ENCODE measurements around the gene HIVEP3. TPM values are rescaled to one million over a fixed set of nuclear protein-coding genes. Genes with fewer than 3 reads are reported as not detected.

HIVEP3 gene
- total and polyA plus RNA-seq, 2 of the 13 experiments (the other 11 are each of a cell fraction or from before 2014, with no cell fraction given), result 0.05 TPM; not detected in 1

DNA sequence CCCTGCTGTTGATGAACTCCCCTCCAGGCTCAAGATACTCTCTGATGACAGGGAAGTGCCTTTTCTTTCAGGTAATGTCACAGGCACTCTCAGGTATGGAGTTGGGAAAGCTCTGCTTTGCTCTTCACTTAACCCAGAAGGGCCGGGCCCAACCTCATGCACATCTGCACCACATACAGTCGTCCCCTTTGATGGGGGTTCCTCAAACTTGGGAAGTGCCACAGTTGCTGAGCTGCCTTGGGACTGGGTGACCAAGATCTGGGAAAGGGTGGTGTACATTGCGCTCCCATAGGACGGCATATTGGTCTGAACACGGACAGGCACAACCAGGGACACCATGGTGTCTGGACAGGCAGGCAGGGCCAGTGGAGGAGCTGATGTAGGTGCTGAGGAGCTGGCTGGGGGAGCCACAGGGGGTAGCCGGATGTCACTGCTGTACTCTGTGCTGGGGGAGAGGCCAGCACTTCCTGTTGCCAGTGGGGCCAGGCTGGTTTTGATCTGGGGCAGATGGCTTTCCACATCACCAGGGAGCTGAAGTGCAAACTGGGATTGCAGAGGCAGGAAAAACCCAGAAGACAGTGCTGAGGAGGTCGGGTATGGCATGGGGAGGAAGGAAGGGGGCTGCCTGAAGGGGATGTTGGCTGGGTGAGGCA is 338.1 kb downstream of the HIVEP3 start (continued):
- TF ChIP-seq, protein P1, sequence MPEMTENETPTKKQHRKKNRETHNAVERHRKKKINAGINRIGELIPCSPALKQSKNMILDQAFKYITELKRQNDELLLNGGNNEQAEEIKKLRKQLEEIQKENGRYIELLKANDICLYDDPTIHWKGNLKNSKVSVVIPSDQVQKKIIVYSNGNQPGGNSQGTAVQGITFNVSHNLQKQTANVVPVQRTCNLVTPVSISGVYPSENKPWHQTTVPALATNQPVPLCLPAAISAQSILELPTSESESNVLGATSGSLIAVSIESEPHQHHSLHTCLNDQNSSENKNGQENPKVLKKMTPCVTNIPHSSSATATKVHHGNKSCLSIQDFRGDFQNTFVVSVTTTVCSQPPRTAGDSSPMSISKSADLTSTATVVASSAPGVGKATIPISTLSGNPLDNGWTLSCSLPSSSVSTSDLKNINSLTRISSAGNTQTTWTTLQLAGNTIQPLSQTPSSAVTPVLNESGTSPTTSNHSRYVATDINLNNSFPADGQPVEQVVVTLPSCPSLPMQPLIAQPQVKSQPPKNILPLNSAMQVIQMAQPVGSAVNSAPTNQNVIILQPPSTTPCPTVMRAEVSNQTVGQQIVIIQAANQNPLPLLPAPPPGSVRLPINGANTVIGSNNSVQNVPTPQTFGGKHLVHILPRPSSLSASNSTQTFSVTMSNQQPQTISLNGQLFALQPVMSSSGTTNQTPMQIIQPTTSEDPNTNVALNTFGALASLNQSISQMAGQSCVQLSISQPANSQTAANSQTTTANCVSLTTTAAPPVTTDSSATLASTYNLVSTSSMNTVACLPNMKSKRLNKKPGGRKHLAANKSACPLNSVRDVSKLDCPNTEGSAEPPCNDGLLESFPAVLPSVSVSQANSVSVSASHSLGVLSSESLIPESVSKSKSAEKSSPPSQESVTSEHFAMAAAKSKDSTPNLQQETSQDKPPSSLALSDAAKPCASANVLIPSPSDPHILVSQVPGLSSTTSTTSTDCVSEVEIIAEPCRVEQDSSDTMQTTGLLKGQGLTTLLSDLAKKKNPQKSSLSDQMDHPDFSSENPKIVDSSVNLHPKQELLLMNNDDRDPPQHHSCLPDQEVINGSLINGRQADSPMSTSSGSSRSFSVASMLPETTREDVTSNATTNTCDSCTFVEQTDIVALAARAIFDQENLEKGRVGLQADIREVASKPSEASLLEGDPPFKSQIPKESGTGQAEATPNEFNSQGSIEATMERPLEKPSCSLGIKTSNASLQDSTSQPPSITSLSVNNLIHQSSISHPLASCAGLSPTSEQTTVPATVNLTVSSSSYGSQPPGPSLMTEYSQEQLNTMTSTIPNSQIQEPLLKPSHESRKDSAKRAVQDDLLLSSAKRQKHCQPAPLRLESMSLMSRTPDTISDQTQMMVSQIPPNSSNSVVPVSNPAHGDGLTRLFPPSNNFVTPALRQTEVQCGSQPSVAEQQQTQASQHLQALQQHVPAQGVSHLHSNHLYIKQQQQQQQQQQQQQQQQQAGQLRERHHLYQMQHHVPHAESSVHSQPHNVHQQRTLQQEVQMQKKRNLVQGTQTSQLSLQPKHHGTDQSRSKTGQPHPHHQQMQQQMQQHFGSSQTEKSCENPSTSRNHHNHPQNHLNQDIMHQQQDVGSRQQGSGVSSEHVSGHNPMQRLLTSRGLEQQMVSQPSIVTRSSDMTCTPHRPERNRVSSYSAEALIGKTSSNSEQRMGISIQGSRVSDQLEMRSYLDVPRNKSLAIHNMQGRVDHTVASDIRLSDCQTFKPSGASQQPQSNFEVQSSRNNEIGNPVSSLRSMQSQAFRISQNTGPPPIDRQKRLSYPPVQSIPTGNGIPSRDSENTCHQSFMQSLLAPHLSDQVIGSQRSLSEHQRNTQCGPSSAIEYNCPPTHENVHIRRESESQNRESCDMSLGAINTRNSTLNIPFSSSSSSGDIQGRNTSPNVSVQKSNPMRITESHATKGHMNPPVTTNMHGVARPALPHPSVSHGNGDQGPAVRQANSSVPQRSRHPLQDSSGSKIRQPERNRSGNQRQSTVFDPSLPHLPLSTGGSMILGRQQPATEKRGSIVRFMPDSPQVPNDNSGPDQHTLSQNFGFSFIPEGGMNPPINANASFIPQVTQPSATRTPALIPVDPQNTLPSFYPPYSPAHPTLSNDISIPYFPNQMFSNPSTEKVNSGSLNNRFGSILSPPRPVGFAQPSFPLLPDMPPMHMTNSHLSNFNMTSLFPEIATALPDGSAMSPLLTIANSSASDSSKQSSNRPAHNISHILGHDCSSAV (CRISPR knock-in tag; IDR thresholded peaks at IDR 0.05; ENCODE audit: borderline replicate concordance), result no peak
- TF ChIP-seq, protein P2, sequence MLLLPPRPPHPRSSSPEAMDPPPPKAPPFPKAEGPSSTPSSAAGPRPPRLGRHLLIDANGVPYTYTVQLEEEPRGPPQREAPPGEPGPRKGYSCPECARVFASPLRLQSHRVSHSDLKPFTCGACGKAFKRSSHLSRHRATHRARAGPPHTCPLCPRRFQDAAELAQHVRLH (CRISPR knock-in tag; IDR thresholded peaks at IDR 0.05; ENCODE audit: borderline replicate concordance, low read depth), result no peak
- no peak for TF ChIP-seq MAZ (IDR thresholded peaks at IDR 0.05; ENCODE audit: borderline replicate concordance, low read depth, low read length)
- TF ChIP-seq MAZ (CRISPR knock-in tag; IDR thresholded peaks at IDR 0.05; ENCODE audit: low read depth), result no peak
- no peak for TF ChIP-seq ZNF713 (CRISPR knock-in tag; IDR thresholded peaks at IDR 0.05)
- no peak for TF ChIP-seq POLR2G (IDR thresholded peaks at IDR 0.05; ENCODE audit: low read depth, low read length)
- no peak for TF ChIP-seq ZNF556 (CRISPR knock-in tag; IDR thresholded peaks at IDR 0.05; ENCODE audit: borderline replicate concordance)
- TF ChIP-seq NR2C2 (CRISPR knock-in tag; IDR thresholded peaks at IDR 0.05; ENCODE audit: borderline replicate concordance), result no peak
- no peak for TF ChIP-seq NFIC (IDR thresholded peaks at IDR 0.05; ENCODE audit: low read length)
- TF ChIP-seq MEF2D (CRISPR knock-in tag; IDR thresholded peaks at IDR 0.05), result no peak
- TF ChIP-seq ZNF337 (CRISPR knock-in tag; IDR thresholded peaks at IDR 0.05; ENCODE audit: borderline replicate concordance, low read depth), result no peak
- TF ChIP-seq ZNF224 (CRISPR knock-in tag; IDR thresholded peaks at IDR 0.05), result no peak
- TF ChIP-seq, protein P3, sequence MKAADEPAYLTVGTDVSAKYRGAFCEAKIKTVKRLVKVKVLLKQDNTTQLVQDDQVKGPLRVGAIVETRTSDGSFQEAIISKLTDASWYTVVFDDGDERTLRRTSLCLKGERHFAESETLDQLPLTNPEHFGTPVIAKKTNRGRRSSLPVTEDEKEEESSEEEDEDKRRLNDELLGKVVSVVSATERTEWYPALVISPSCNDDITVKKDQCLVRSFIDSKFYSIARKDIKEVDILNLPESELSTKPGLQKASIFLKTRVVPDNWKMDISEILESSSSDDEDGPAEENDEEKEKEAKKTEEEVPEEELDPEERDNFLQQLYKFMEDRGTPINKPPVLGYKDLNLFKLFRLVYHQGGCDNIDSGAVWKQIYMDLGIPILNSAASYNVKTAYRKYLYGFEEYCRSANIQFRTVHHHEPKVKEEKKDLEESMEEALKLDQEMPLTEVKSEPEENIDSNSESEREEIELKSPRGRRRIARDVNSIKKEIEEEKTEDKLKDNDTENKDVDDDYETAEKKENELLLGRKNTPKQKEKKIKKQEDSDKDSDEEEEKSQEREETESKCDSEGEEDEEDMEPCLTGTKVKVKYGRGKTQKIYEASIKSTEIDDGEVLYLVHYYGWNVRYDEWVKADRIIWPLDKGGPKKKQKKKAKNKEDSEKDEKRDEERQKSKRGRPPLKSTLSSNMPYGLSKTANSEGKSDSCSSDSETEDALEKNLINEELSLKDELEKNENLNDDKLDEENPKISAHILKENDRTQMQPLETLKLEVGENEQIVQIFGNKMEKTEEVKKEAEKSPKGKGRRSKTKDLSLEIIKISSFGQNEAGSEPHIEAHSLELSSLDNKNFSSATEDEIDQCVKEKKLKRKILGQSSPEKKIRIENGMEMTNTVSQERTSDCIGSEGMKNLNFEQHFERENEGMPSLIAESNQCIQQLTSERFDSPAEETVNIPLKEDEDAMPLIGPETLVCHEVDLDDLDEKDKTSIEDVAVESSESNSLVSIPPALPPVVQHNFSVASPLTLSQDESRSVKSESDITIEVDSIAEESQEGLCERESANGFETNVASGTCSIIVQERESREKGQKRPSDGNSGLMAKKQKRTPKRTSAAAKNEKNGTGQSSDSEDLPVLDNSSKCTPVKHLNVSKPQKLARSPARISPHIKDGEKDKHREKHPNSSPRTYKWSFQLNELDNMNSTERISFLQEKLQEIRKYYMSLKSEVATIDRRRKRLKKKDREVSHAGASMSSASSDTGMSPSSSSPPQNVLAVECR (CRISPR knock-in tag; IDR thresholded peaks at IDR 0.05; ENCODE audit: borderline replicate concordance), result no peak

All from HepG2 (cell line).